Tibial artery (tissue), 4 donors: Measurements from ENCODE around the gene ZFP57.

Source experiments
- DNase-seq, 2 donors: peaks; one replicate each; pipeline ENCODE4 v3.0.0-alpha.2; 2019
- H3K27ac ChIP-seq, 2 donors: fragments of 200-600 bp; sonication (generic) in 1 of 2; 1 replicate in 1 of 2; 2 replicates in 1 of 2; pipeline ENCODE4 v1.5.1; 2018 to 2019; ENCODE audit warnings: mild to moderate bottlenecking in 1 of 2
- H3K27me3 ChIP-seq, 2 donors: fragments of 200-600 bp; sonication (generic) in 1 of 2; one replicate each; pipeline versions ENCODE4 v1.5.1 to v1.6.0; 2016 to 2019
- H3K36me3 ChIP-seq, 3 donors: fragments of 200-600 bp; sonication (generic) in 2 of 3; one replicate each; pipeline ENCODE4 v1.5.1; 2016 to 2019; ENCODE audit warnings: mild to moderate bottlenecking in 2 of 3
- H3K4me1 ChIP-seq, 4 donors: fragments of 200-600 bp; sonication (generic) in 2 of 4; 1 replicate in 3 of 4; 2 replicates in 1 of 4; pipeline ENCODE4 v1.5.1; 2016 to 2019
- H3K4me3 ChIP-seq, 2 donors: fragments of 200-600 bp; sonication (generic) in 1 of 2; 1 replicate in 1 of 2; 2 replicates in 1 of 2; pipeline ENCODE4 v1.5.1; 2018 to 2019; ENCODE audit warnings: mild to moderate bottlenecking in 2 of 2
- H3K9me3 ChIP-seq, 3 donors: fragments of 200-600 bp; sonication (generic) in 1 of 3; one replicate each; pipeline ENCODE4 v1.5.1; 2016 to 2019
- CTCF ChIP-seq, 2 experiments: fragments of 200-600 bp in 1 of 2; fragments of 450-650 bp in 1 of 2; IDR thresholded peaks; one replicate each; pipeline ENCODE4 v1.5.1; 2017 to 2019; ENCODE audit warnings: antibody characterized with exemption in 2 of 2, mild to moderate bottlenecking in 1 of 2, moderate library complexity in 1 of 2
- intact Hi-C: fragments of 100-400 bp; cut with DNase I; formaldehyde crosslinking; loops from one replicate; pipeline ENCODE4 v1.15.0; 2023; ENCODE audit warnings: low total_unique reads

The ZFP57 gene

GRCh38 chr6:29723262-29723665 is 42.3 kb upstream of the ZFP57 start, which contains the start of gene HLA-F:
Gene HLA-F, plus strand, starts transcription at chr6:29723434. Its CDS starts 30 bp downstream, at chr6:29723464.
- intact Hi-C loops, result no loop called here
- DNase-seq, result peak; percentile 94
- peak within 1 kb of the TSS; percentile 86 to 94 for H3K27ac ChIP-seq

GRCh38 chr6:29720863-29721262 is 39.9 kb upstream of the ZFP57 start:
- Histone ChIP-seq H3K27ac (no peak overlapping the region), H3K27me3 (no peaks in the 10 kb centered on the region), H3K4me3 (no peak overlapping the region), H3K36me3 (peaks cover 2 to 13% (median 8%) of the 10 kb centered on the region in 3 donors), H3K9me3 (no peaks in the 10 kb centered on the region), H3K4me1 (peaks cover 0 to 20% (median 8%) of the 10 kb centered on the region in 4 donors)
- no peak for DNase-seq
- no peak for TF ChIP-seq CTCF (IDR thresholded peaks at IDR 0.05)
- intact Hi-C loops, result no loop called here

More at GRCh38 chr6:29723262-29723665, 42.3 kb upstream of the ZFP57 start, which contains the start of gene HLA-F:
- no peaks in the 10 kb centered on the region for H3K27me3 ChIP-seq
- no peaks in the 10 kb centered on the region for H3K9me3 ChIP-seq
- H3K36me3 ChIP-seq, result peaks cover 3 to 35% (median 21%) of the 10 kb centered on the region in 3 donors
- no peak for TF ChIP-seq CTCF (IDR thresholded peaks at IDR 0.05)
- H3K4me3 ChIP-seq, result peak within 1 kb of the TSS; percentile 64 to 90
- H3K4me1 ChIP-seq, result peaks cover 0 to 23% (median 11%) of the 10 kb centered on the region in 4 donors

GRCh38 chr6:29710281-29710941 is 29.5 kb upstream of the ZFP57 start:
- H3K4me1 ChIP-seq, result no peaks in the 10 kb centered on the region
- TF ChIP-seq CTCF (IDR thresholded peaks at IDR 0.05), result no peak
- peaks cover 0 to 33% of the 10 kb centered on the region in 2 donors for H3K27me3 ChIP-seq
- no peak for DNase-seq
- intact Hi-C loops, result no loop called here
- no peak overlapping the region for H3K27ac ChIP-seq
- H3K9me3 ChIP-seq, result no peaks in the 10 kb centered on the region
- H3K4me3 ChIP-seq, result no peak overlapping the region
- no peaks in the 10 kb centered on the region for H3K36me3 ChIP-seq

- H3K4me3 ChIP-seq, result no peak overlapping the region
- no peaks in the 10 kb centered on the region for H3K4me1 ChIP-seq
- no peak for DNase-seq
- H3K27me3 ChIP-seq, result peaks cover 0 to 33% of the 10 kb centered on the region in 2 donors
- no peaks in the 10 kb centered on the region for H3K9me3 ChIP-seq
- no peaks in the 10 kb centered on the region for H3K36me3 ChIP-seq
- intact Hi-C loops, result loop anchor here (5.0 to 10.0 kb wide), 2 partner anchors 46 to 128 kb away; no protein-coding TSS in a partner anchor
- H3K27ac ChIP-seq, result no peak overlapping the region
- no peak for TF ChIP-seq CTCF (IDR thresholded peaks at IDR 0.05)
Observed at GRCh38 chr6:29709188-29709587, 28.2 kb upstream of the ZFP57 start.

GRCh38 chr6:29708432-29709179 is 27.7 kb upstream of the ZFP57 start:
- Histone ChIP-seq H3K4me3 (no peak overlapping the region), H3K9me3 (no peaks in the 10 kb centered on the region), H3K27ac (no peak overlapping the region), H3K4me1 (no peaks in the 10 kb centered on the region), H3K36me3 (no peaks in the 10 kb centered on the region), H3K27me3 (peaks cover 0 to 33% of the 10 kb centered on the region in 2 donors)
- TF ChIP-seq CTCF (IDR thresholded peaks at IDR 0.05), result no peak
- intact Hi-C loops, result loop anchor here (5.0 to 10.0 kb wide), 2 partner anchors 46 to 129 kb away; no protein-coding TSS in a partner anchor
- no peak for DNase-seq
